AG08395 (cell line): ENCODE data around the gene SLC13A3.
A peak's percentile ranks its signal among the peaks of the same experiment; 100 is the strongest.
"Not testable (repeated sequence)": the region's sequence is repeated elsewhere in the genome, so short reads cannot be mapped to it uniquely, and the experiment has no call there.

Experiments
- DNase-seq: peaks from one replicate; pipeline ENCODE4 v3.0.0; 2012; ENCODE audit warnings: mixed read lengths, low spot score

The SLC13A3 gene

GRCh38 chr20:46681032-46681854 is 30.0 kb upstream of the SLC13A3 start:
- peak; percentile 57 for DNase-seq

DNA sequence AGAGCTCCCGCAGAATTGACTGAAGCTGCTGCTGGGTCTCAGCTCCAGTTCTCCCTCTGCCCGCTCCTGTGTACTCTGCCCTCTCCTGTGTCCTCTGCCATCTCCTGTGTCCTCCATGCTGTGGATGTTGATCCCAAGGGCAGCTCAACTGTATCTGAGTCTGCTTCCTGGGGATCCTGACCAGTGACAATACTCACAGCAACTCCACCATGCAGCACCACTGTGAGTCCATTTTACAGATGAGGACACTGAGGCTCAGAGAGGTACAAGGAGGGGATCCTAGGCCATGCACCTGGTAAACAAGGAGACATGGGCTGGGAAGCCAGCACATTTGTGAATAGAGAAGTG is 29.4 kb upstream of the SLC13A3 start:
- DNase-seq, result no peak

DNA sequence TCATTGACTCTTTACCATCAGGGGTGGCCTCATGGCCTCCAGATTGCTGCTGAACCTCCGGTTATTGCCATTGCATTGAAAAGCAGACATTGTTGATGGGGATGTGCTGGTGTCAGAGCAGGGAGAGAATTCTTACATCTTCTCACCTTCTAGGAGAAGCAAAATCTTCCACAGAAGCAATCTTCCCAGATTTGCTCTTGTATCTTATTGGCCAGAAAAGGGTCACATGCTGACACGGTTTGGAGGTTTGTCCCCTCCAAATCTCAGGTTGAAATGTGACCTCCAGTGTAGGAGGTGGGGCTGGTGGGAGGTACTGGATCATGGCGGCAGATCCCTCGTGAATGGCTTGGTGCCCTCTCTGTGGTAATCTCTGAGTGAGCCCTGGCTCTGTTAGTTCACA is 27.3 kb upstream of the SLC13A3 start:
- DNase-seq, result no peak

DNA sequence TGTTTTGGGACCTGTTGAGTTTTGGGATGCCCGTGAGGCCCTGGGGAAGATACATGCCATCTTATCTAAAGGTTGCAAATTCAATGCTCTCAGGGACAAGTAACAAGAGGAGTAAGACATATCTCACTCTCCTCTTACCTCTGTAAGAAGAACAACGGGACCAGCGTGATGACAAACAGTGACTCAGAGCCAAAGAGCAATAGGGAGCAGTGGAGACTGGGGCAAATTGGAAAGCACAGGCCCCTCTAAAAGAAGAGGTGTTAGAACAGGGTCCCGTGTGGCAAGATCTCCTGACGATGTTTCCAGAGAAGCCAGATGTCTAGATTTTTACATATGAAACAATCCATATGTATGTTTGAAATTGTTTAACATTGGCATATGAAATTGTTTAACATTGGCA is 26.3 kb upstream of the SLC13A3 start:
- no peak for DNase-seq

- DNase-seq, result not testable (repeated sequence)
Measured at GRCh38 chr20:46676649-46677316, 25.5 kb upstream of the SLC13A3 start.

DNA sequence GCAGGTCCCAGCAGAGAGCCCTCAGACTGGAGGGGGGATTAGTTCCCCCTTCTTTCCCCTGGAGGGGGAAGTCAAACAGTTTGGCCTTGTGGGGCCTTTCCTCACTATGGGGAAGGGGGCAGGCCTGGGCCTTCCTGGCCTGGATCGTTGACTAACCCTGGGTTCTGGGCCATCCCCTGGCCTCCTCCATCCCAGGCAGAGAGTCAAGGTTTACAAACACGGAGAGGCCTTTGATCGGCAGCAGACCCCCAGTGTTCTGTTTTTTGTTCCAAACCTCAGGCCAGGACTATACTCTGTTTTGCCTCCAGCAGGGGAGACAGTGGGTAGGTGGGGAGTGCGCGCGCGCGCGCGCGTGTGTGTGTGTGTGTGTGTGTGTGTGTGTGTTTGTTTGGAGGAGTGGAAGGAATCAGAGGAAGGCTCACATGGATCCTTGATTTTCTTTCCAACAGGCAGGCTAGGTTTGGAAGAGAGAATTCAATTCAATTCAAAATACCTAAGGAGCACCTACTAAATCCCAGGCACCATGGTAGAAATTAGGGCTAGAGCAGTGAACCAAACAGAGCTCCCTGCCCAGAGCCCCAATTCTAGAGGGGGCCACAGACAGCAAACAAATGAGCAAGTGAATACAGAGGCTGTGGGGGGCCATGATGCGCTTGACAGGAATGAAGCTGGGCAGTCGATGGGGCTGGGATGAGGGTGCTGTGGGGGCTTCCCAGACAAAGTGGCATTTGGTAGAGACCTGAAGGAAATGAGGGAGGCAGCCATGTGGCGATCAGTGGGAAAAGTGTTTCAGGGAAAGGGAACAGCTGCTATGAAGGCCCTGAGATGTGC is 23.2 kb upstream of the SLC13A3 start:
- no peak for DNase-seq

DNA sequence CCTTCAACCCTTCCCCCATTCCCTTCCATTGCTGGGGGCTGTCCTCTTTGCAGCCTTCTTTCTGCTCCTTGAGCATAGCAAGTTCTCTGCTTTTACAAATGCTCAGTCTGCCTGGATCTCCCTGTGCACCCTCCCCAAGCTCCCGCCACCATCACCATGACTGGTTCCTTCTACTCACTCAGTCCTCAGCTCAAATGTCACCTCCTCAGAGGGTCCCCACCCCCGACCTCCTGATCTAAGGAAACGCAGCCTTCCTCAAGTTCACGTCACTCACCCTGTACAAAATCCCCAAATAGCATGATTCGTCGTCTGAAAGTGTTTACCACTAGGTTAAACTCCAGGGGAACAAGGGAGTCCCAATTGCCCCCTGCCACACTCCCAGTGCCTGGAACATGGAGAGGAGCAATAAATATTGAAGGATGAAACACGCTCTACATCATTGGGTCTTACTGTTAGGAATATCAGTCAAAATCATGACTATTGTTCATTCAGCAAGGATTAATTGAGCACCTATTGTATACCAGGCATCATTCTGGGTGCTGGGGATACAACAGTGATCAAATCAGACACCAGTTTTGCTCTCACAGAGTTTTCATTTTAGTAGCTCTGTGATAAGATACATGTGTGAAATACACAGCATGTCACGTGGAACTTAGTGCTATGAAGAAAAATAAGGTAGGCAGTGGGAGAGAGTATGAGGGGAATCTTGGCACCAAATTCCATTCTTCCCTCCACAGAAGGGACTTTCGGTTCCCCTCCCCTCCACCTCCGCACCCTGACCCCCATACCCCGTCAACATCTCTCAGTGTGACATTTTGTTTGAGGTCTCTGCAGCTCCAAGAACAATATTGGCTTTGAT is 22.4 kb upstream of the SLC13A3 start:
- DNase-seq, result no peak

- DNase-seq, result no peak
Measured at GRCh38 chr20:46672543-46673148, 21.4 kb upstream of the SLC13A3 start.

DNA sequence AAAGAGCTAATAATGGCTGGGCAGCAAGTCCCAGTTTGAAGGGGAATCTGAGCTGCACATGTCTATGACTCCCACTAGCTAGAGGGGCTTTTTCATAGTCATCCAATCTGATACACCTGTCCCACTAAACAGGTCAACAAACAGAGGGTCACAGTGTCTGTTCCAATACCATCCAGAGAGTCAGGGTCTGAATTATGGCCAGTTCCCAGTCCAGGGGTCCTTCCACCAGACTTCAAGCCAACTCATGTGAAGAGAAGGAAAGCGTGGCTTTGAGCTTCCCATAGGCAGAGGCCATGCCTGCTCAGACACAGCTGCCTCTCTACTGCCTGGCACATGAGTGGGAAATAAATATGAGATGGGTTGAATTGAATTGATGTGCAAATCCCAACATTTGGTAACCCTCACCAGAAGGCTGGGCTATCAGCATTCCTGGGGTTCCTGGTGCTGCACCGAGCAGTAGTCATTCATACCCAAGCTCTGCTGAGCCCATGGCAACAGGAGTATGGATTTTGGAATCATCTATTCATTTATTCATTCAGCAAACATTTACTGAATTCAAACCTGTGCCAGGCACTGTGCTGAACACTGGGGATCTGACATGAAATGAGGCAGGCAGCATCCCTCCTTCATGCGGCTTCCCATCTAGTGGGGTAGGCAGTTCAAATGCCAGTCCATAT is 20.7 kb upstream of the SLC13A3 start:
- no peak for DNase-seq

GRCh38 chr20:46670585-46671584 is 19.6 kb upstream of the SLC13A3 start:
- no peak for DNase-seq

DNA sequence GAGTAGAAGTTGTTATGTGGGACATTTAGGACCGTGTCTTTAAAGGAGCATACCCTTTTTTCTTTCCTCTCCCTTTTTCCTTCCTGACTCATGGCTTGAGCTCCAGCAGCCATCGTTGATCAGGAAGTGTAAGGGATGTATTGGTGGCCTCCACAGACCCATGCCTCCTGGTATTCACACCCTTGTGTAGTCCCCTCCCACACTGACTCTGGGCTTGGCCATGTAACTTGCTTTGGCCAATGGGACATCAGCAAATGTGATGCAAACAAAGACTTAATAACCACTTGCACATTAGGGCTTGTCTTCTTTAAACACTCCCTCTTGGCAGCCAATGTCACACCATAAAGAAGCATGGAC is 18.9 kb upstream of the SLC13A3 start:
- no peak for DNase-seq

- no peak for DNase-seq
Measured at GRCh38 chr20:46666818-46667515, 15.7 kb upstream of the SLC13A3 start.

DNA sequence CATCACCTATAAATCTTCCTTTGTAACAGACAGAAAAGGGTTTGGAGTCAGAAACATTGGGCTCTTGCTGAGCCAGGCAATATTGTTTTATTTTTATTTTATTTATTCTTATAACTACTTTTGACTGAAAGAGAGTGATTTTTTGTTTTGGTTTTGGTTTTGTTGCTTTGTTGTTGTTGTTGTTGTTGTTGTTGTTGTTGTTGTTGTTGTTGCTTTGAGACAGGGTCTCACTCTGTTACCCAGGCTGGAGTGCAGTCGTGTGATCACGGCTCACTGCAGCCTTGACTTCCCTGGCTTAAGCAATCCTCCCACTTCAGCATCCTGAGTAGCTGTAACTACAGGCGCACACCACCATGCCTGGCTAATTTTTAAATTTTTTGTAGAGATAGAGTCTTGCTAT is 15.0 kb upstream of the SLC13A3 start:
- DNase-seq, result no peak

DNA sequence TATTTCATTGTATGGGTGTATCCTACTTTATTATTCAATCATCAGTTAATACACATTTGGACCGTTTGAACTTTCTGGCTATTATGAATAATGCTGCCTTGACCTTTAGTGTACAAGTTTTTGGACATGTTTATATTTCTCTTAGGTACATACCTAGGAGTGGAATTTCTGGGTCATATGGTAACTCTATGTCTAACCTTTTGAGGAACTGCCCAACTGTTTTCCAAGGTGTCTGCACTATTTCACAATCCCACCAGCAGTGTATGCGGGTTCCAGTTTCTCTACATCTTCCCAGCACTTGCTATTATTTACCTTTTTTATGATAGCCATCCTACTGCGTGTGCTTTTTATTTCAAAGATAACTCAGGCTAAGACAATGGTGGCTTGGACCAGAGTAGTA is 14.3 kb upstream of the SLC13A3 start:
- no peak for DNase-seq

- no peak for DNase-seq
Measured at GRCh38 chr20:46663531-46663930, 12.3 kb upstream of the SLC13A3 start.

- no peak for DNase-seq
Measured at GRCh38 chr20:46661659-46662058, 10.4 kb upstream of the SLC13A3 start.

DNA sequence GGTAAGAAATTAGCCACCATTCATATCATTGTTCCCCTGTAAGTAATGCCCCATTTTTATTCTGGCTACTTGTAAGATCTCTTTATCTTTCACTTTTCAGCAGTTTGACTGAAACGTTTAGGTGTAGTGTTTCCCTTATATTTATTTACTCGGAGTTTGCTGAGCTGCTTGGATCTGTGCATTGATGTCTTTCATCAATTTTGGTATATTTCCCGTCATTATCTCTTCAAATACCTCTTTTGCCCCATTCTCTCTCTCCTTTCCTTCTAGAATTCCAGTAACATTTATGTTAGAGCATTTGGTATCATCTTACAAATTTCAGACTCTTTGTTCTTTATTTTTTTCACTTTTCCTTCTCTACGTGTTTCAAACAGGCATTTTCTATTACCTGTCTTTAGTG is 9.2 kb upstream of the SLC13A3 start:
- no peak for DNase-seq

GRCh38 chr20:46657618-46658017 is 6.4 kb upstream of the SLC13A3 start:
- DNase-seq, result no peak

GRCh38 chr20:46657137-46657536 is 5.9 kb upstream of the SLC13A3 start:
- no peak for DNase-seq
